Heart left ventricle (tissue), 13 donors: ENCODE results near the gene ATP8A1.

Experiments
- CTCF ChIP-seq, 12 donors: fragments of 200-600 bp; sonication (generic) in 4 of 12; IDR thresholded peaks; one replicate each; pipeline versions ENCODE4 v1.5.0 to v1.8.0; 2018 to 2022; ENCODE audit warnings: antibody characterized with exemption in 12 of 12, mild to moderate bottlenecking in 5 of 12
- POLR2A ChIP-seq, 2 donors: fragments of 450-650 bp; IDR thresholded peaks; one replicate each; pipeline ENCODE4 v1.6.1; 2017; ENCODE audit warnings: antibody characterized with exemption in 2 of 2, mild to moderate bottlenecking in 2 of 2, moderate library complexity in 2 of 2
- donor health status: ischemic (EF 13 %, LVEDD 7.1; RV severe dilation, severe dysfunction).
- donor health status: DM: no; HTN: yes; CAD: no.
- donor health status: DM: no; HTN: no; CAD: no.
- donor health status: ischemic (EF 25% LVEDD 6.9; RV normal size, moderate dysfunction).
- donor health status: ischemic (EF 25% LVEDD 5.7; RV mildly dilated, moderate dysfunction).
- donor health status: ischemic (EF 35%, LVEDD 5.7; RV mildly dilated, moderate dysfunction).
- donor health status: nonischemic (EF 11% LVEDD 7.7; RV severe dilation, severe dysfunction).
- donor health status: DM: yes; HTN: yes; CAD: no.
- donor health status: PGD.
- donor health status: ischemic (EF 29% LVEDD 5.4; RV normal size, mild dysfunction).
- donor health status: nonischemic (EF 23%, LVEDD 6.1; RV moderate dilation, normal function).

GRCh38 chr4:42512226-42512625 lies 144.7 kb downstream of the ATP8A1 start:
- TF ChIP-seq CTCF (IDR thresholded peaks at IDR 0.05) (no peak), POLR2A (IDR thresholded peaks at IDR 0.05) (no peak)
